GM12892 (cell line): ENCODE measurements around the gene DPEP2NB.

ENCODE experiments used
- POLR2A ChIP-seq: IDR thresholded peaks from 2 replicates; pipeline ENCODE4 v1.6.1; 2011; ENCODE audit warnings: low read depth, low read length, control low read depth
- POLR2AphosphoS5 ChIP-seq: IDR thresholded peaks from 2 replicates; pipeline ENCODE4 v1.6.1; 2011; ENCODE audit warnings: low read depth, low read length, control low read depth
- TAF1 ChIP-seq: IDR thresholded peaks from 2 replicates; pipeline ENCODE4 v1.6.1; 2011; ENCODE audit warnings: low read depth, mild to moderate bottlenecking, control low read depth, low read length, borderline replicate concordance

- TF ChIP-seq POLR2A (no peak), TAF1 (no peak), POLR2AphosphoS5 (no peak)
Measured at GRCh38 chr16:68005786-68006286, 9.9 kb downstream of the DPEP2NB start.
